ENCODE results near the gene MAGEA2B. TPM values are rescaled to one million over a fixed set of nuclear protein-coding genes. Genes with fewer than 3 reads are reported as not detected.
"Not testable (repeated sequence)": the region's sequence is repeated elsewhere in the genome, so short reads cannot be mapped to it uniquely, and the experiment has no call there.

Gene MAGEA2B
- total and polyA plus RNA-seq, 2 experiments from 2014 or later: 0.29 TPM; not detected in 1

- TF ChIP-seq CTCF (IDR thresholded peaks at IDR 0.05; ENCODE audit: low read depth, low read length): no peak
- H3K4me3 ChIP-seq: no peak overlapping the region
- no peaks in the 10 kb centered on the region for H3K36me3 ChIP-seq
- H3K27me3 ChIP-seq: no peaks in the 10 kb centered on the region
- H3K27ac ChIP-seq: no peak overlapping the region
- DNase-seq (ENCODE audit: low read depth in 1 of 2, low spot score in 1 of 2): no peak
- H3K9me3 ChIP-seq (ENCODE audit: low read depth): no peaks in the 10 kb centered on the region
- H3K4me1 ChIP-seq (ENCODE audit: low read depth): no peaks in the 10 kb centered on the region
Measured at GRCh38 chrX:152738560-152738959, 24.1 kb downstream of the MAGEA2B start.

GRCh38 chrX:152753686-152754650 lies 39.5 kb downstream of the MAGEA2B start, which contains the start of gene MAGEA2:
TSS of gene MAGEA2 (minus strand) at chrX:152753842. CDS start at chrX:152751363, 2,479 bp downstream.
- H3K4me3 ChIP-seq; H3K36me3 ChIP-seq; DNase-seq (ENCODE audit: low read depth in 1 of 2, low spot score in 1 of 2); H3K4me1 ChIP-seq (ENCODE audit: low read depth); H3K27ac ChIP-seq; H3K9me3 ChIP-seq (ENCODE audit: low read depth); H3K27me3 ChIP-seq: not testable (repeated sequence)

GRCh38 chrX:152754871-152755270 lies 40.4 kb downstream of the MAGEA2B start:
- not testable (repeated sequence) for H3K9me3 ChIP-seq (ENCODE audit: low read depth); H3K27ac ChIP-seq; H3K4me3 ChIP-seq; H3K36me3 ChIP-seq; DNase-seq (ENCODE audit: low read depth in 1 of 2, low spot score in 1 of 2); H3K27me3 ChIP-seq; H3K4me1 ChIP-seq (ENCODE audit: low read depth)

- not testable (repeated sequence) for H3K27ac ChIP-seq; H3K9me3 ChIP-seq (ENCODE audit: low read depth); H3K4me1 ChIP-seq (ENCODE audit: low read depth); H3K27me3 ChIP-seq; H3K4me3 ChIP-seq; DNase-seq (ENCODE audit: low read depth in 1 of 2, low spot score in 1 of 2); H3K36me3 ChIP-seq
Measured at GRCh38 chrX:152758918-152759317, 44.5 kb downstream of the MAGEA2B start, which contains the start of gene CSAG3. TSS of gene CSAG3 (plus strand) at chrX:152759218.

GRCh38 chrX:152759544-152759943 lies 45.1 kb downstream of the MAGEA2B start:
- H3K9me3 ChIP-seq (ENCODE audit: low read depth); H3K27ac ChIP-seq; H3K4me1 ChIP-seq (ENCODE audit: low read depth); H3K36me3 ChIP-seq; H3K27me3 ChIP-seq; DNase-seq (ENCODE audit: low read depth in 1 of 2, low spot score in 1 of 2); H3K4me3 ChIP-seq: not testable (repeated sequence)

- H3K4me1 ChIP-seq (ENCODE audit: low read depth); H3K36me3 ChIP-seq; H3K9me3 ChIP-seq (ENCODE audit: low read depth); DNase-seq (ENCODE audit: low read depth in 1 of 2, low spot score in 1 of 2); H3K27ac ChIP-seq; H3K4me3 ChIP-seq; H3K27me3 ChIP-seq: not testable (repeated sequence)
Measured at GRCh38 chrX:152761582-152761981, 47.2 kb downstream of the MAGEA2B start.

- DNase-seq (ENCODE audit: low read depth in 1 of 2, low spot score in 1 of 2); H3K36me3 ChIP-seq; H3K9me3 ChIP-seq (ENCODE audit: low read depth); H3K4me3 ChIP-seq; H3K27me3 ChIP-seq; H3K27ac ChIP-seq; H3K4me1 ChIP-seq (ENCODE audit: low read depth): not testable (repeated sequence)
Measured at GRCh38 chrX:152766562-152766961, 52.1 kb downstream of the MAGEA2B start.

Other genes with a start within 250 kb of the MAGEA2B start
- 0.03 TPM in 1 of 2 replicates, not detected in the other for gene GABRQ, start 76.7 kb upstream of the MAGEA2B start, total RNA-seq
- gene GABRQ, start 76.7 kb upstream of the MAGEA2B start, polyA plus RNA-seq: not detected in 2 replicates
- not detected in 2 replicates for gene MAGEA3, start 15.8 kb upstream of the MAGEA2B start, total RNA-seq
- not detected in 2 replicates for gene MAGEA3, start 15.8 kb upstream of the MAGEA2B start, polyA plus RNA-seq
- not detected in 2 replicates for gene CSAG2, start 5.4 kb upstream of the MAGEA2B start, total RNA-seq
- not detected in 2 replicates for gene CSAG2, start 5.4 kb upstream of the MAGEA2B start, polyA plus RNA-seq
- gene CSAG1, start 19.1 kb downstream of the MAGEA2B start, total RNA-seq: not detected in 2 replicates
- not detected in 2 replicates for gene CSAG1, start 19.1 kb downstream of the MAGEA2B start, polyA plus RNA-seq
- gene MAGEA12, start 19.1 kb downstream of the MAGEA2B start, total RNA-seq: not detected in 2 replicates
- gene MAGEA12, start 19.1 kb downstream of the MAGEA2B start, polyA plus RNA-seq: not detected in 2 replicates
- gene MAGEA2, start 39.2 kb downstream of the MAGEA2B start, total RNA-seq: 0.14 TPM in 1 of 2 replicates, not detected in the other
- 0.82 TPM in 1 of 2 replicates, not detected in the other for gene MAGEA2, start 39.2 kb downstream of the MAGEA2B start, polyA plus RNA-seq
- gene CSAG3, start 44.6 kb downstream of the MAGEA2B start, total RNA-seq: not detected in 2 replicates
- gene CSAG3, start 44.6 kb downstream of the MAGEA2B start, polyA plus RNA-seq: not detected in 2 replicates
- not detected in 2 replicates for gene MAGEA6, start 55.1 kb downstream of the MAGEA2B start, total RNA-seq
- not detected in 2 replicates for gene MAGEA6, start 55.1 kb downstream of the MAGEA2B start, polyA plus RNA-seq
- gene CETN2, start 116.1 kb downstream of the MAGEA2B start, total RNA-seq: 53.8 and 62.5 TPM in 2 replicates
- 81.8 and 88.6 TPM in 2 replicates for gene CETN2, start 116.1 kb downstream of the MAGEA2B start, polyA plus RNA-seq
- gene NSDHL, start 116.4 kb downstream of the MAGEA2B start, total RNA-seq: 14.6 and 33.7 TPM in 2 replicates
- gene NSDHL, start 116.4 kb downstream of the MAGEA2B start, polyA plus RNA-seq: 40.6 and 69.6 TPM in 2 replicates
- 10.3 and 11.7 TPM in 2 replicates for gene ZNF185, start 183.4 kb downstream of the MAGEA2B start, total RNA-seq
- gene ZNF185, start 183.4 kb downstream of the MAGEA2B start, polyA plus RNA-seq: 9.2 and 10.8 TPM in 2 replicates